ENCODE measurements around the gene DRAP1.

DRAP1 gene

DNA sequence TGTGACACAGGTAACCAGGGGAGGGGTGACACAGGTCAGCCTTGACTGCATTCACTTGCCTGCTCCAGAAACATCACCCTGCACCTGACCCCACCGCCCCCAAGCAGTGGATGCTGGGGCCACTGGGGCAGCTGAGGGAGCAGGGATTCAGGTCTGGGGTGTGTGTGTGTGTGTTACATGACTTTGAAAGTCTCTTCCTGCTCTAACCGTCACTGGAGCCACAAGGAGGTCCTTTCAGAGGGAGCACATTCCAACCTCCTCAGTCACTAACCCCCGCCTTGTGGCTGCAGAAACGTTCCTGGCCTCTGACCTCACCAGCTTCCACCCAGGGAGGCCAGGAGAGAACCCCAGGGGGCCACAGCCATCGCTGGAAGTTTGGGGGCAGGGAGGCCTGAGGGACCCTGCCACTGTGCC, 16.2 kb upstream of the DRAP1 start:
- peak overlapping the region; percentile 35 for H3K9ac ChIP-seq (ENCODE audit: low read depth, low read length, poor library complexity, severe bottlenecking)
- TF ChIP-seq EZH2phosphoT487 (IDR thresholded peaks at IDR 0.05; ENCODE audit: borderline replicate concordance): no peak
- TF ChIP-seq, protein P1, sequence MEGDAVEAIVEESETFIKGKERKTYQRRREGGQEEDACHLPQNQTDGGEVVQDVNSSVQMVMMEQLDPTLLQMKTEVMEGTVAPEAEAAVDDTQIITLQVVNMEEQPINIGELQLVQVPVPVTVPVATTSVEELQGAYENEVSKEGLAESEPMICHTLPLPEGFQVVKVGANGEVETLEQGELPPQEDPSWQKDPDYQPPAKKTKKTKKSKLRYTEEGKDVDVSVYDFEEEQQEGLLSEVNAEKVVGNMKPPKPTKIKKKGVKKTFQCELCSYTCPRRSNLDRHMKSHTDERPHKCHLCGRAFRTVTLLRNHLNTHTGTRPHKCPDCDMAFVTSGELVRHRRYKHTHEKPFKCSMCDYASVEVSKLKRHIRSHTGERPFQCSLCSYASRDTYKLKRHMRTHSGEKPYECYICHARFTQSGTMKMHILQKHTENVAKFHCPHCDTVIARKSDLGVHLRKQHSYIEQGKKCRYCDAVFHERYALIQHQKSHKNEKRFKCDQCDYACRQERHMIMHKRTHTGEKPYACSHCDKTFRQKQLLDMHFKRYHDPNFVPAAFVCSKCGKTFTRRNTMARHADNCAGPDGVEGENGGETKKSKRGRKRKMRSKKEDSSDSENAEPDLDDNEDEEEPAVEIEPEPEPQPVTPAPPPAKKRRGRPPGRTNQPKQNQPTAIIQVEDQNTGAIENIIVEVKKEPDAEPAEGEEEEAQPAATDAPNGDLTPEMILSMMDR (conservative IDR thresholded peaks at IDR 0.05; ENCODE audit: low read length): no peak
- no peaks in the 10 kb centered on the region for H3K9me3 ChIP-seq (ENCODE audit: insufficient read depth, low read depth, low read length)
- no peak overlapping the region for H3K4me2 ChIP-seq (ENCODE audit: low read depth, low read length, poor library complexity, severe bottlenecking)
- H3K4me1 ChIP-seq (ENCODE audit: insufficient read depth, low read length, poor library complexity, severe bottlenecking): peaks cover 7% of the 10 kb centered on the region
- H2AFZ ChIP-seq (ENCODE audit: low read length): peak overlapping the region; percentile 66; the same call in 1 of the 2 replicates
- H3F3A ChIP-seq (ENCODE audit: low read depth): no peaks in the 10 kb centered on the region
- H3K27me3 ChIP-seq (ENCODE audit: insufficient read depth, low read length, poor library complexity, severe bottlenecking): no peaks in the 10 kb centered on the region
- no peaks in the 10 kb centered on the region for H3K36me3 ChIP-seq (ENCODE audit: insufficient read depth, low read length)
- H3K4me3 ChIP-seq (ENCODE audit: low read length, poor library complexity, severe bottlenecking): no peak overlapping the region
- H3K79me2 ChIP-seq (ENCODE audit: insufficient read depth, low read length): no peaks in the 10 kb centered on the region
- H3K9me2 ChIP-seq (replicated peaks; ENCODE audit: low read depth, low read length): no peaks in the 10 kb centered on the region
- H4K20me1 ChIP-seq (ENCODE audit: insufficient read depth, low read length, poor library complexity, severe bottlenecking): no peaks in the 10 kb centered on the region

DNA sequence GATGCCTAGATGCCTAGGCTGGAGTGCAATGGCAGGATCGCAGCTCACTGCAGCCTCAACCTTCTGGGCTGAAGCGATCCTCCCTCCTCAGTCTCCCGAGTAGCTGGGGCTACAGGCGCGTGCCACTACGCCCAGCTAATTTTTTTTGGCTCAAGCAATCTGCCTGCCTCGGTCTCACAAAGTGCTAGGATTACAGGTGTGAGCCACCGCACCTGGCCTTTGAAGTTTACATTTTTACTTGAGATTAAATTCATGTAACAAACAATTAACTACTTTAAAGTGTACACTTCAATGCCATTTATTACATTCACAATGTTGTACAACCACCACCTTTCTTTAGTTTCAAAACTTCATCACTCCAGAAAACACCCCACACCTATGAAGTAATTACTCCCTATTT, 15.5 kb upstream of the DRAP1 start:
- Histone ChIP-seq H3K27me3 (ENCODE audit: insufficient read depth, low read length, poor library complexity, severe bottlenecking) (no peaks in the 10 kb centered on the region), H2AFZ (ENCODE audit: low read length) (0 out of 2 replicates have a peak overlapping the region, but pooled peaks have one; percentile 66), H3K4me2 (ENCODE audit: low read depth, low read length, poor library complexity, severe bottlenecking) (no peak overlapping the region), H3K9ac (ENCODE audit: low read depth, low read length, poor library complexity, severe bottlenecking) (no peak overlapping the region), H3F3A (ENCODE audit: low read depth) (no peaks in the 10 kb centered on the region), H3K79me2 (ENCODE audit: insufficient read depth, low read length) (no peaks in the 10 kb centered on the region), H3K4me1 (ENCODE audit: insufficient read depth, low read length, poor library complexity, severe bottlenecking) (peaks cover 7% of the 10 kb centered on the region), H3K36me3 (ENCODE audit: insufficient read depth, low read length) (no peaks in the 10 kb centered on the region), H4K20me1 (ENCODE audit: insufficient read depth, low read length, poor library complexity, severe bottlenecking) (no peaks in the 10 kb centered on the region), H3K9me3 (ENCODE audit: insufficient read depth, low read depth, low read length) (no peaks in the 10 kb centered on the region), H3K4me3 (ENCODE audit: low read length, poor library complexity, severe bottlenecking) (no peak overlapping the region), H3K9me2 (replicated peaks; ENCODE audit: low read depth, low read length) (no peaks in the 10 kb centered on the region)
- no peak for TF ChIP-seq EZH2phosphoT487 (IDR thresholded peaks at IDR 0.05; ENCODE audit: borderline replicate concordance)
- TF ChIP-seq, protein P1 (conservative IDR thresholded peaks at IDR 0.05; ENCODE audit: low read length): no peak

DNA sequence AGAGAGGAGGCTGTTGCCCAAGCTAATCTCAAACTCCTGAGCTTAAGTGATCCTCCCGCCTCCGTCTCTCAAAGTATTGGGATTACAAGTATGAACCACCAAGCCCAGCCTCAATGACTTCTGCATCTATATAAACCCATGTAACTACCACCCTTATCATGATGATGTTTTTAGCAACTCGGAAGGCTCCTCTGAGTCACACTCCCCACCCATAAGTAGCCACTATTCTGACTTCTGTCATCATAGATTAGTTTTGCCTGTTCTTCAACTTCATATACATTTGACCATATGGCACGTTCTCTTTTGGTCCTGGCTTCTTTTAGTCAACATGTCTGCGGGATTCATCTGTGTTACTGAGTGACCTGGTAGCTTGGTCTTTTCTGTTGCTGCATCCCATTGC, 12.6 kb upstream of the DRAP1 start:
- H3F3A ChIP-seq (ENCODE audit: low read depth): no peaks in the 10 kb centered on the region
- H3K4me2 ChIP-seq (ENCODE audit: low read depth, low read length, poor library complexity, severe bottlenecking): no peak overlapping the region
- H3K9me3 ChIP-seq (ENCODE audit: insufficient read depth, low read depth, low read length): no peaks in the 10 kb centered on the region
- TF ChIP-seq, protein P1 (conservative IDR thresholded peaks at IDR 0.05; ENCODE audit: low read length): no peak
- TF ChIP-seq EZH2phosphoT487 (IDR thresholded peaks at IDR 0.05; ENCODE audit: borderline replicate concordance): no peak
- H3K36me3 ChIP-seq (ENCODE audit: insufficient read depth, low read length): no peaks in the 10 kb centered on the region
- no peak overlapping the region for H2AFZ ChIP-seq (ENCODE audit: low read length)
- H3K4me3 ChIP-seq (ENCODE audit: low read length, poor library complexity, severe bottlenecking): no peak overlapping the region
- H3K4me1 ChIP-seq (ENCODE audit: insufficient read depth, low read length, poor library complexity, severe bottlenecking): peaks cover 7% of the 10 kb centered on the region
- H3K79me2 ChIP-seq (ENCODE audit: insufficient read depth, low read length): no peaks in the 10 kb centered on the region
- H3K9me2 ChIP-seq (replicated peaks; ENCODE audit: low read depth, low read length): no peaks in the 10 kb centered on the region
- no peaks in the 10 kb centered on the region for H4K20me1 ChIP-seq (ENCODE audit: insufficient read depth, low read length, poor library complexity, severe bottlenecking)
- no peaks in the 10 kb centered on the region for H3K27me3 ChIP-seq (ENCODE audit: insufficient read depth, low read length, poor library complexity, severe bottlenecking)
- H3K9ac ChIP-seq (ENCODE audit: low read depth, low read length, poor library complexity, severe bottlenecking): no peak overlapping the region
